ENCODE measurements around the gene PSMD8.
"Not testable (repeated sequence)": the region's sequence is repeated elsewhere in the genome, so short reads cannot be mapped to it uniquely, and the experiment has no call there.

Gene PSMD8

GRCh38 chr19:38411041-38411712 lies 36.8 kb downstream of the PSMD8 start:
- no peak for DNase-seq (ENCODE audit: low spot score)

GRCh38 chr19:38411898-38412297 lies 37.5 kb downstream of the PSMD8 start:
- DNase-seq (ENCODE audit: low spot score) = not testable (repeated sequence)

GRCh38 chr19:38412491-38412890 lies 38.1 kb downstream of the PSMD8 start:
- DNase-seq (ENCODE audit: low spot score) = no peak

- no peak for DNase-seq (ENCODE audit: low spot score)
Observed at GRCh38 chr19:38412961-38413360, 38.6 kb downstream of the PSMD8 start.

GRCh38 chr19:38413416-38413815 lies 39.0 kb downstream of the PSMD8 start:
- no peak for DNase-seq (ENCODE audit: low spot score)

- DNase-seq (ENCODE audit: low spot score) = no peak
Observed at GRCh38 chr19:38417146-38417543, 42.8 kb downstream of the PSMD8 start.

- DNase-seq (ENCODE audit: low spot score) = no peak
Observed at GRCh38 chr19:38417544-38418506, 43.5 kb downstream of the PSMD8 start.

GRCh38 chr19:38420935-38421334 lies 46.6 kb downstream of the PSMD8 start:
- no peak for DNase-seq (ENCODE audit: low spot score)

- DNase-seq (ENCODE audit: low spot score) = no peak
Observed at GRCh38 chr19:38421856-38422255, 47.5 kb downstream of the PSMD8 start.

- no peak for DNase-seq (ENCODE audit: low spot score)
Observed at GRCh38 chr19:38422438-38422837, 48.1 kb downstream of the PSMD8 start.

- no peak for DNase-seq (ENCODE audit: low spot score)
Observed at GRCh38 chr19:38424272-38424671, 49.9 kb downstream of the PSMD8 start.

- DNase-seq (ENCODE audit: low spot score) = no peak
Observed at GRCh38 chr19:38425222-38425809, 50.9 kb downstream of the PSMD8 start.

GRCh38 chr19:38425810-38426466 lies 51.6 kb downstream of the PSMD8 start, which contains the start of gene RASGRP4:
RASGRP4 (minus strand) TSS chr19:38426219; CDS start chr19:38426091, 128 bp downstream.
- no peak for DNase-seq (ENCODE audit: low spot score)

- DNase-seq (ENCODE audit: low spot score) = not testable (repeated sequence)
Observed at GRCh38 chr19:38427035-38427677, 52.8 kb downstream of the PSMD8 start.

- DNase-seq (ENCODE audit: low spot score) = no peak
Observed at GRCh38 chr19:38429055-38429810, 54.9 kb downstream of the PSMD8 start.

GRCh38 chr19:38429811-38430156 lies 55.4 kb downstream of the PSMD8 start:
- no peak for DNase-seq (ENCODE audit: low spot score)

GRCh38 chr19:38430931-38431330 lies 56.6 kb downstream of the PSMD8 start:
- DNase-seq (ENCODE audit: low spot score) = no peak

GRCh38 chr19:38433268-38433733 lies 58.9 kb downstream of the PSMD8 start, which contains the start of gene RYR1:
RYR1 (plus strand) TSS chr19:38433691; CDS start chr19:38433830, 139 bp downstream.
- no peak for DNase-seq (ENCODE audit: low spot score)

All from hematopoietic multipotent progenitor cell treated with erythropoietin and hydrocortisone succinate and interleukin-3 and kit ligand, for 17 days (in vitro differentiated cells).